Panc1 (cell line): ENCODE measurements around the gene TTC21B. TPM values are rescaled to one million over a fixed set of nuclear protein-coding genes. Genes with fewer than 3 reads are reported as not detected.

ENCODE experiments used
- ATAC-seq: fragments of 200-7000 bp; cut with Tn5 transposase; 2 replicates; pipeline ENCODE4 v1.9.1; 2020; ENCODE audit warnings: mild to moderate bottlenecking, moderate library complexity
- BruUV-seq: library from RNA; stranded (reverse); fragments of 400-500 nt; replicated peaks from 2 replicates; lab custom pipeline; 2021; lab: Mats Ljungman, UMichigan
- CTCF ChIA-PET: fragments of 300-600 bp; sonication (Branson Sonifier 250); formaldehyde crosslinking; loops from one replicate; lab custom pipeline; 2022; ENCODE audit warnings: antibody characterized with exemption; lab: Charles Lee
- POLR2A ChIA-PET: fragments of 300-600 bp; sonication (Branson Sonifier 250); formaldehyde crosslinking; loops from one replicate; lab custom pipeline; 2022; ENCODE audit warnings: antibody characterized with exemption; lab: Charles Lee
- DNase-seq: peaks from one replicate; pipeline ENCODE4 v3.0.0-alpha.2; 2010; ENCODE audit warnings: low read depth, low spot score
- H3K27ac ChIP-seq: 2 replicates; pipeline ENCODE4 v1.5.1; 2011; ENCODE audit warnings: mild to moderate bottlenecking, low read length, inconsistent platforms
- H3K27me3 ChIP-seq: fragments of 200-500 bp; sonication (Bioruptor generic); 2 replicates; pipeline ENCODE4 v1.6.0; 2014; ENCODE audit warnings: low read length, inconsistent platforms; ENCODE audit not compliant: control insufficient read depth, insufficient read depth
- H3K36me3 ChIP-seq: fragments of 200-500 bp; sonication (Bioruptor generic); 2 replicates; pipeline ENCODE4 v1.5.1; 2014; ENCODE audit warnings: inconsistent platforms, mild to moderate bottlenecking, low read length, moderate library complexity; ENCODE audit not compliant: control insufficient read depth, insufficient read depth
- H3K4me1 ChIP-seq: 2 replicates; pipeline ENCODE4 v1.5.1; 2011; ENCODE audit warnings: inconsistent platforms, mild to moderate bottlenecking, low read length, moderate library complexity; ENCODE audit not compliant: control insufficient read depth, insufficient read depth
- H3K4me3 ChIP-seq, 2 experiments: 2 replicates each; pipeline ENCODE4 v1.5.1; 2011 to 2012; ENCODE audit warnings: low read depth in 2 of 2, low read length in 2 of 2, mild to moderate bottlenecking in 2 of 2, inconsistent platforms in 1 of 2, moderate library complexity in 1 of 2
- H3K9me3 ChIP-seq: fragments of 200-500 bp; sonication (Bioruptor generic); 2 replicates; pipeline ENCODE4 v1.5.1; 2014; ENCODE audit warnings: low read depth, mild to moderate bottlenecking, inconsistent platforms, low read length, moderate library complexity; ENCODE audit not compliant: control insufficient read depth, insufficient read depth
- CTCF ChIP-seq: fragments of 450-650 bp; IDR thresholded peaks from 2 replicates; pipeline ENCODE4 v1.5.1; 2017; ENCODE audit warnings: mild to moderate bottlenecking
- POLR2AphosphoS5 ChIP-seq: IDR thresholded peaks from 2 replicates; pipeline ENCODE4 v1.6.1; 2012; ENCODE audit warnings: mild to moderate bottlenecking, low read depth, low read length, moderate library complexity
- SIN3A ChIP-seq: IDR thresholded peaks from 2 replicates; pipeline ENCODE4 v1.6.1; 2012; ENCODE audit warnings: low read depth, mild to moderate bottlenecking, low read length, moderate library complexity, borderline replicate concordance; ENCODE audit not compliant: insufficient read depth
- TCF7L2 ChIP-seq: IDR thresholded peaks from 2 replicates; pipeline ENCODE4 v1.6.1; 2011; ENCODE audit warnings: mild to moderate bottlenecking, low read depth, low read length, inconsistent platforms
- in situ Hi-C: cut with HindIII; loops from 2 replicates; pipeline ENCODE4 v1.10.0; 2016; ENCODE audit warnings: low sequenced_read_pairs, low pct_unique_long_range_greater_than_20kb
- intact Hi-C: fragments of 100-400 bp; cut with micrococcal nuclease; formaldehyde crosslinking; loops from one replicate; pipeline ENCODE4 v1.10.0; 2022; ENCODE audit not compliant: unreplicated experiment
- total RNA-seq: library from RNA; stranded (reverse); gene quantifications from one replicate; pipeline ENCODE4 v1.2.1, GENCODE V29; 2021; ENCODE audit not compliant: unreplicated experiment
- TF ChIP-seq, protein P1 (sequence below), 2 experiments: IDR thresholded peaks; 2 replicates each; pipeline ENCODE4 v1.6.1; 2011 to 2012; ENCODE audit warnings: low read depth in 2 of 2, control low read depth in 1 of 2, low read length in 1 of 2, mild to moderate bottlenecking in 1 of 2, moderate library complexity in 1 of 2; ENCODE audit not compliant: insufficient read depth in 1 of 2

The TTC21B gene
- total RNA-seq, 1 experiment from 2014 or later, result 12.4 TPM

- CTCF ChIA-PET, result no interaction called here
- Histone ChIP-seq H3K4me3 (no peak overlapping the region), H3K36me3 (peaks cover 2% of the 10 kb centered on the region; the same call in 1 of the 2 replicates), H3K27me3 (no peaks in the 10 kb centered on the region), H3K4me1 (no peaks in the 10 kb centered on the region), H3K9me3 (no peaks in the 10 kb centered on the region), H3K27ac (no peak overlapping the region)
- POLR2A ChIA-PET, result no interaction called here
- BruUV-seq, result no TSS peak
- ATAC-seq (no peak), DNase-seq (no peak)
- in situ Hi-C loops, result no loop called here
- TF ChIP-seq SIN3A (no peak), POLR2AphosphoS5 (no peak), CTCF (no peak), TCF7L2 (no peak)
- TF ChIP-seq, protein P1, sequence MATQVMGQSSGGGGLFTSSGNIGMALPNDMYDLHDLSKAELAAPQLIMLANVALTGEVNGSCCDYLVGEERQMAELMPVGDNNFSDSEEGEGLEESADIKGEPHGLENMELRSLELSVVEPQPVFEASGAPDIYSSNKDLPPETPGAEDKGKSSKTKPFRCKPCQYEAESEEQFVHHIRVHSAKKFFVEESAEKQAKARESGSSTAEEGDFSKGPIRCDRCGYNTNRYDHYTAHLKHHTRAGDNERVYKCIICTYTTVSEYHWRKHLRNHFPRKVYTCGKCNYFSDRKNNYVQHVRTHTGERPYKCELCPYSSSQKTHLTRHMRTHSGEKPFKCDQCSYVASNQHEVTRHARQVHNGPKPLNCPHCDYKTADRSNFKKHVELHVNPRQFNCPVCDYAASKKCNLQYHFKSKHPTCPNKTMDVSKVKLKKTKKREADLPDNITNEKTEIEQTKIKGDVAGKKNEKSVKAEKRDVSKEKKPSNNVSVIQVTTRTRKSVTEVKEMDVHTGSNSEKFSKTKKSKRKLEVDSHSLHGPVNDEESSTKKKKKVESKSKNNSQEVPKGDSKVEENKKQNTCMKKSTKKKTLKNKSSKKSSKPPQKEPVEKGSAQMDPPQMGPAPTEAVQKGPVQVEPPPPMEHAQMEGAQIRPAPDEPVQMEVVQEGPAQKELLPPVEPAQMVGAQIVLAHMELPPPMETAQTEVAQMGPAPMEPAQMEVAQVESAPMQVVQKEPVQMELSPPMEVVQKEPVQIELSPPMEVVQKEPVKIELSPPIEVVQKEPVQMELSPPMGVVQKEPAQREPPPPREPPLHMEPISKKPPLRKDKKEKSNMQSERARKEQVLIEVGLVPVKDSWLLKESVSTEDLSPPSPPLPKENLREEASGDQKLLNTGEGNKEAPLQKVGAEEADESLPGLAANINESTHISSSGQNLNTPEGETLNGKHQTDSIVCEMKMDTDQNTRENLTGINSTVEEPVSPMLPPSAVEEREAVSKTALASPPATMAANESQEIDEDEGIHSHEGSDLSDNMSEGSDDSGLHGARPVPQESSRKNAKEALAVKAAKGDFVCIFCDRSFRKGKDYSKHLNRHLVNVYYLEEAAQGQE (IDR thresholded peaks at IDR 0.05; ENCODE audit: insufficient read depth in 1 of 2, low read depth in 2 of 2, low read length in 1 of 2), result no peak
- intact Hi-C loops, result no loop called here
Observed at GRCh38 chr2:165897074-165897473, 56.5 kb downstream of the TTC21B start.

- POLR2A ChIA-PET, result no interaction called here
- intact Hi-C loops, result no loop called here
- no peaks in the 10 kb centered on the region for H3K4me1 ChIP-seq
- no peak overlapping the region for H3K27ac ChIP-seq
- no peaks in the 10 kb centered on the region for H3K27me3 ChIP-seq
- peaks cover 2% of the 10 kb centered on the region; the same call in 1 of the 2 replicates for H3K36me3 ChIP-seq
- TF ChIP-seq CTCF (no peak), POLR2AphosphoS5 (no peak), SIN3A (no peak), TCF7L2 (no peak)
- TF ChIP-seq, protein P1 (IDR thresholded peaks at IDR 0.05; ENCODE audit: insufficient read depth in 1 of 2, low read depth in 2 of 2, low read length in 1 of 2), result no peak
- DNase-seq, result no peak
- no peak for ATAC-seq
- no peak overlapping the region for H3K4me3 ChIP-seq
- no TSS peak for BruUV-seq
- in situ Hi-C loops, result no loop called here
- no peaks in the 10 kb centered on the region for H3K9me3 ChIP-seq
- CTCF ChIA-PET, result no interaction called here
Observed at GRCh38 chr2:165895974-165896373, 57.6 kb downstream of the TTC21B start.
